ENCODE data around the gene CCDC60. TPM values are rescaled to one million over a fixed set of nuclear protein-coding genes. Genes with fewer than 3 reads are reported as not detected.

Gene CCDC60
- total RNA-seq, 4 donors from 2014 or later, result not detected

GRCh38 chr12:119307747-119308146 is 26.8 kb upstream of the CCDC60 start:
- DNase-seq (no peak), ATAC-seq (no peak)
- in situ Hi-C loops (cut with MboI; ENCODE audit: low sequenced_read_pairs in 4 of 4), result no loop called here
- no peaks in the 10 kb centered on the region for H3K9me3 ChIP-seq
- no peaks in the 10 kb centered on the region for H3K4me1 ChIP-seq
- TF ChIP-seq POLR2A (IDR thresholded peaks at IDR 0.05), result no peak
- TF ChIP-seq CTCF (IDR thresholded peaks at IDR 0.05 in 4 of 5, conservative IDR thresholded peaks at IDR 0.05 in 1 of 5), result no peak
- no peaks in the 10 kb centered on the region for H3K36me3 ChIP-seq
- no peak overlapping the region for H3K4me3 ChIP-seq
- H3K27ac ChIP-seq, result no peak overlapping the region
- intact Hi-C loops (cut with DNase I; ENCODE audit: low total_unique reads), result no loop called here
- H3K27me3 ChIP-seq, result no peaks in the 10 kb centered on the region

- ATAC-seq, result no peak
- Histone ChIP-seq H3K36me3 (no peaks in the 10 kb centered on the region), H3K27ac (no peak overlapping the region), H3K27me3 (no peaks in the 10 kb centered on the region), H3K9me3 (no peaks in the 10 kb centered on the region), H3K4me3 (no peak overlapping the region), H3K4me1 (no peaks in the 10 kb centered on the region)
- DNase-seq, result no peak
- no peak for TF ChIP-seq POLR2A (IDR thresholded peaks at IDR 0.05)
- TF ChIP-seq CTCF (IDR thresholded peaks at IDR 0.05 in 4 of 5, conservative IDR thresholded peaks at IDR 0.05 in 1 of 5), result no peak
- in situ Hi-C loops (cut with MboI; ENCODE audit: low sequenced_read_pairs in 4 of 4), result no loop called here
- intact Hi-C loops (cut with DNase I; ENCODE audit: low total_unique reads), result no loop called here
Measured at GRCh38 chr12:119308708-119309456, 25.6 kb upstream of the CCDC60 start.

- no peaks in the 10 kb centered on the region for H3K36me3 ChIP-seq
- TF ChIP-seq POLR2A (IDR thresholded peaks at IDR 0.05), result no peak
- no peaks in the 10 kb centered on the region for H3K9me3 ChIP-seq
- in situ Hi-C loops (cut with MboI; ENCODE audit: low sequenced_read_pairs in 4 of 4), result no loop called here
- intact Hi-C loops (cut with DNase I; ENCODE audit: low total_unique reads), result no loop called here
- DNase-seq (no peak), ATAC-seq (no peak)
- H3K4me1 ChIP-seq, result no peaks in the 10 kb centered on the region
- H3K27me3 ChIP-seq, result no peaks in the 10 kb centered on the region
- H3K4me3 ChIP-seq, result no peak overlapping the region
- H3K27ac ChIP-seq, result no peak overlapping the region
Measured at GRCh38 chr12:119311878-119312277, 22.7 kb upstream of the CCDC60 start.

- intact Hi-C loops (cut with DNase I; ENCODE audit: low total_unique reads), result no loop called here
- no peak for ATAC-seq
Measured at GRCh38 chr12:119312904-119313303, 21.6 kb upstream of the CCDC60 start.

GRCh38 chr12:119314290-119314689 is 20.2 kb upstream of the CCDC60 start:
- Histone ChIP-seq H3K9me3 (no peaks in the 10 kb centered on the region), H3K27me3 (no peaks in the 10 kb centered on the region), H3K27ac (no peak overlapping the region), H3K4me3 (no peak overlapping the region), H3K4me1 (no peaks in the 10 kb centered on the region), H3K36me3 (no peaks in the 10 kb centered on the region)
- intact Hi-C loops (cut with DNase I; ENCODE audit: low total_unique reads) (no loop called here), in situ Hi-C loops (cut with MboI; ENCODE audit: low sequenced_read_pairs in 4 of 4) (no loop called here)
- DNase-seq, result no peak
- TF ChIP-seq CTCF (IDR thresholded peaks at IDR 0.05 in 4 of 5, conservative IDR thresholded peaks at IDR 0.05 in 1 of 5), result no peak
- no peak for TF ChIP-seq POLR2A (IDR thresholded peaks at IDR 0.05)
- no peak for ATAC-seq

More at GRCh38 chr12:119312904-119313303, 21.6 kb upstream of the CCDC60 start:
- DNase-seq, result no peak
- no peak overlapping the region for H3K27ac ChIP-seq
- in situ Hi-C loops (cut with MboI; ENCODE audit: low sequenced_read_pairs in 4 of 4), result no loop called here
- no peaks in the 10 kb centered on the region for H3K9me3 ChIP-seq
- no peaks in the 10 kb centered on the region for H3K36me3 ChIP-seq
- no peaks in the 10 kb centered on the region for H3K27me3 ChIP-seq
- no peak overlapping the region for H3K4me3 ChIP-seq
- H3K4me1 ChIP-seq, result no peaks in the 10 kb centered on the region
- no peak for TF ChIP-seq CTCF (IDR thresholded peaks at IDR 0.05 in 4 of 5, conservative IDR thresholded peaks at IDR 0.05 in 1 of 5)
- TF ChIP-seq POLR2A (IDR thresholded peaks at IDR 0.05), result no peak

Measured in gastrocnemius medialis (tissue), 4 donors.